Neuronal stem cell (in vitro differentiated cells): ENCODE data around the gene DNMT3B.
A peak's percentile ranks its signal among the peaks of the same experiment; 100 is the strongest.

ENCODE experiments used
- DNase-seq: peaks from one replicate; pipeline ENCODE4 v3.0.0-alpha.2; 2013; ENCODE audit warnings: low spot score
- H2AFZ ChIP-seq: one replicate; pipeline ENCODE4 v1.6.1; 2013; ENCODE audit warnings: mild to moderate bottlenecking, low read length, inconsistent platforms
- H2AK5ac ChIP-seq: 2 replicates; pipeline ENCODE4 v1.6.1; 2013; ENCODE audit warnings: low read depth, mild to moderate bottlenecking, inconsistent platforms, low read length, moderate library complexity, mixed read lengths
- H2BK120ac ChIP-seq: 2 replicates; pipeline ENCODE4 v1.6.1; 2013; ENCODE audit warnings: low read depth, mild to moderate bottlenecking, inconsistent platforms, low read length, moderate library complexity, mixed read lengths
- H2BK12ac ChIP-seq: one replicate; pipeline ENCODE4 v1.6.1; 2013; ENCODE audit warnings: low read length, inconsistent platforms
- H2BK15ac ChIP-seq: 2 replicates; pipeline ENCODE4 v1.6.1; 2013; ENCODE audit warnings: mild to moderate bottlenecking, low read length, inconsistent platforms, mixed read lengths
- H2BK5ac ChIP-seq: one replicate; pipeline ENCODE4 v1.6.1; 2013; ENCODE audit warnings: inconsistent platforms, mild to moderate bottlenecking, low read length, moderate library complexity
- H3K14ac ChIP-seq: one replicate; pipeline ENCODE4 v1.6.1; 2013; ENCODE audit warnings: low read length, inconsistent platforms
- H3K18ac ChIP-seq: 2 replicates; pipeline ENCODE4 v1.6.1; 2013; ENCODE audit warnings: low read length, inconsistent platforms
- H3K23ac ChIP-seq: 2 replicates; pipeline ENCODE4 v1.6.1; 2013; ENCODE audit warnings: low read depth, mild to moderate bottlenecking, mixed read lengths, low read length, inconsistent platforms; ENCODE audit not compliant: poor library complexity
- H3K27ac ChIP-seq: replicated peaks from 3 replicates; pipeline ENCODE4 v1.5.1; 2013; ENCODE audit warnings: low read length, inconsistent platforms
- H3K27me3 ChIP-seq, 3 experiments: 2 replicates each; pipeline ENCODE4 v1.6.1; 2013; ENCODE audit warnings: low read length in 3 of 3, mild to moderate bottlenecking in 2 of 3, inconsistent platforms in 1 of 3, low read depth in 1 of 3, mixed read lengths in 1 of 3, moderate library complexity in 1 of 3; ENCODE audit not compliant: control insufficient read depth in 3 of 3, insufficient read depth in 3 of 3
- H3K36me3 ChIP-seq, 2 donors: replicated peaks in 1 of 2; 2 replicates each; pipeline ENCODE4 v1.6.1; 2013; ENCODE audit warnings: low read length in 2 of 2; ENCODE audit not compliant: control insufficient read depth in 2 of 2, insufficient read depth in 2 of 2
- H3K4ac ChIP-seq: 2 replicates; pipeline ENCODE4 v1.6.1; 2013; ENCODE audit warnings: inconsistent platforms, mild to moderate bottlenecking, low read length, moderate library complexity
- H3K4me1 ChIP-seq, 2 donors: 1 replicate in 1 of 2; 2 replicates in 1 of 2; pipeline ENCODE4 v1.6.1; 2013; ENCODE audit warnings: low read length in 2 of 2, low read depth in 1 of 2; ENCODE audit not compliant: control insufficient read depth in 2 of 2, insufficient read depth in 1 of 2
- H3K4me2 ChIP-seq: one replicate; pipeline ENCODE4 v1.6.1; 2013; ENCODE audit warnings: mild to moderate bottlenecking, low read length, inconsistent platforms; ENCODE audit not compliant: insufficient read depth, poor library complexity, severe bottlenecking
- H3K4me3 ChIP-seq, 2 donors: 2 replicates each; pipeline ENCODE4 v1.5.1; 2013; ENCODE audit warnings: low read length in 2 of 2, mild to moderate bottlenecking in 2 of 2, inconsistent platforms in 1 of 2, moderate library complexity in 1 of 2
- H3K79me1 ChIP-seq: one replicate; pipeline ENCODE4 v1.6.1; 2013; ENCODE audit warnings: low read depth, mild to moderate bottlenecking, inconsistent platforms, low read length, moderate library complexity
- H3K9ac ChIP-seq: one replicate; pipeline ENCODE4 v1.6.1; 2013; ENCODE audit warnings: mild to moderate bottlenecking, low read depth, low read length, inconsistent platforms; ENCODE audit not compliant: poor library complexity
- H3K9me3 ChIP-seq, 2 donors: replicated peaks in 1 of 2; 2 replicates each; pipeline versions ENCODE3 to v1.6.1; 2013; ENCODE audit warnings: low read length in 2 of 2, mild to moderate bottlenecking in 2 of 2, inconsistent platforms in 1 of 2, low read depth in 1 of 2, mixed read lengths in 1 of 2, moderate library complexity in 1 of 2; ENCODE audit not compliant: control insufficient read depth in 2 of 2, insufficient read depth in 1 of 2
- H4K8ac ChIP-seq: one replicate; pipeline ENCODE4 v1.6.1; 2013; ENCODE audit warnings: low read depth, mild to moderate bottlenecking, inconsistent platforms, low read length, moderate library complexity
- H4K91ac ChIP-seq: one replicate; pipeline ENCODE4 v1.6.1; 2013; ENCODE audit warnings: low read length, low read depth, mild to moderate bottlenecking, inconsistent platforms; ENCODE audit not compliant: poor library complexity
- WGBS, 2 donors: extraction: QIAGEN DNeasy Blood & Tissue Kit; methylation state at CpG; one replicate each; pipeline ENCODE4 v1.1.7; 2013; ENCODE audit warnings: missing lambda C conversion rate in 2 of 2, mixed read lengths in 1 of 2; ENCODE audit not compliant: insufficient read length in 2 of 2, insufficient replicate concordance in 1 of 2; ENCODE audit errors: extremely low coverage in 2 of 2; 5-methylcytosine and 5-hydroxymethylcytosine counted together

DNMT3B gene

DNA sequence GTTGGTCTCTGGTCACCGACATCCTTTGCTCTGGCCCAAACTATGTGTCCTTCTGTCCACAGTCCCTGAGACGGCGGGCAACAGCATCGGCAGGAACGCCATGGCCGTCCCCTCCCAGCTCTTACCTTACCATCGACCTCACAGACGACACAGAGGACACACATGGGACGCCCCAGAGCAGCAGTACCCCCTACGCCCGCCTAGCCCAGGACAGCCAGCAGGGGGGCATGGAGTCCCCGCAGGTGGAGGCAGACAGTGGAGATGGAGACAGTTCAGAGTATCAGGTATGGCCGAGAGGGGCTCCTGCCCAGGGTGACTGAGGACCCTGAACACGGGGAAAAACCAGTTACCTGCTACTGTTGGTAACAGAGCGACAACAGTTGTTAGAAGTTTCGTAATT, 25.0 kb downstream of the DNMT3B start:
- H3K9ac ChIP-seq = no peak overlapping the region
- H2BK5ac ChIP-seq = no peak overlapping the region
- H3K4me3 ChIP-seq = no peak overlapping the region
- no peak overlapping the region for H2BK15ac ChIP-seq
- H3K23ac ChIP-seq = no peak overlapping the region
- H2BK120ac ChIP-seq = no peak overlapping the region
- H3K27me3 ChIP-seq = no peaks in the 10 kb centered on the region
- no peak overlapping the region for H2BK12ac ChIP-seq
- H3K36me3 ChIP-seq = peaks cover 50 to 96% of the 10 kb centered on the region in 2 donors
- no CpG with 5 or more reads among the region's 16 CpGs for WGBS, 2 donors
- peaks cover 7 to 8% of the 10 kb centered on the region in 2 donors for H3K4me1 ChIP-seq
- no peak overlapping the region for H3K4ac ChIP-seq
- H4K8ac ChIP-seq = no peak overlapping the region
- H3K79me1 ChIP-seq = peaks cover 3% of the 10 kb centered on the region
- no peaks in the 10 kb centered on the region for H3K9me3 ChIP-seq
- H3K27ac ChIP-seq = no peak overlapping the region
- DNase-seq = no peak
- no peak overlapping the region for H3K18ac ChIP-seq
- no peak overlapping the region for H3K14ac ChIP-seq
- no peak overlapping the region for H4K91ac ChIP-seq
- no peak overlapping the region for H3K4me2 ChIP-seq
- no peak overlapping the region for H2AK5ac ChIP-seq
- H2AFZ ChIP-seq = no peak overlapping the region

DNA sequence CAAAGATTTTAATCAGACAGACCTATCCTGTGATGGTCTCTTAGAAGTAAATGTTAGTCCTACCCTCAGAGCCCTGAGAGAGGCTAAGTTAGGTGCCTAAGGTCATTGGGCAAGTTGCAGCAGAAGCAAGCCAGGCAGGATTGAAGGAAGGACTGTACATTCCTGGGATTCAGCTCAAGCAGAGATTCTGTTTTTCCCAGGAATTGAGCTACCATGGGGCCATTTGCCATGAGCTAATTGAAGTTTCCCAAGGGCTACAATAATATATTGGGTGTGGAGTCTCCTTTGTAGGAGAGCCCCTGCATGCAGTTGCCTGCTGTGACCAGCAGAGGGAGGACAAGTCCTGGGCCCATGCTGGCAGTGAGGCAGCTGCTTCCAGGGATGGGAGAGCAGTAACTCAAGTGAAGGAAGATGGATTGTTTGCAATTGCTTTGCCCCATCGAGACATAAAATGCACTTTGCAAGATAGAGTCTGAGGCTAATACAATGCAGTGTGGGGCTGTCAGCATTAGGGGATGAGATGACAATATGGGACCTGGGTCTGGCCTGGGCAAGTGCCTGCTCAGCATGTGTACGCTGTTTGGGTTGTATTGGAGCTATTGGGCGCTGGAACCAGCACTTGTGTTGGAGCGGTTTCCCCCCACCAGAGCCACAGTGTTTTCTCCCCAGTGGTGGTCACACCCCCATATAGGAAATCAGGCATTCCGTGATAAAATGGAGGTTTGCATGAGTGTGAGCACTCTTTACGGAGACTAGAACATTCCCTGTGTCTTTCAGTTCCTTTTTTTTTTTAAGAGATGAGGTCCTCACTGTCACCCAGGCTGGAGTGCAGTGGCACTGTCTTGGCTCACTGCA, 27.9 kb downstream of the DNMT3B start:
- Histone ChIP-seq H3K4me1 (peaks cover 11 to 13% of the 10 kb centered on the region in 2 donors), H2BK120ac (no peak overlapping the region), H3K4me3 (no peak overlapping the region), H3K18ac (no peak overlapping the region), H2BK12ac (no peak overlapping the region), H3K9ac (no peak overlapping the region), H4K8ac (no peak overlapping the region), H2BK15ac (no peak overlapping the region), H3K4me2 (no peak overlapping the region), H2AK5ac (no peak overlapping the region), H3K23ac (no peak overlapping the region), H2AFZ (no peak overlapping the region), H3K4ac (no peak overlapping the region), H3K9me3 (no peaks in the 10 kb centered on the region), H4K91ac (no peak overlapping the region), H3K27me3 (no peaks in the 10 kb centered on the region), H3K36me3 (peaks cover 54 to 97% of the 10 kb centered on the region in 2 donors), H3K79me1 (peaks cover 3% of the 10 kb centered on the region), H2BK5ac (no peak overlapping the region), H3K27ac (peak overlapping the region; percentile 33), H3K14ac (no peak overlapping the region)
- WGBS, 2 donors = no CpG with 5 or more reads among the region's 6 CpGs
- peak; percentile 67 for DNase-seq

DNA sequence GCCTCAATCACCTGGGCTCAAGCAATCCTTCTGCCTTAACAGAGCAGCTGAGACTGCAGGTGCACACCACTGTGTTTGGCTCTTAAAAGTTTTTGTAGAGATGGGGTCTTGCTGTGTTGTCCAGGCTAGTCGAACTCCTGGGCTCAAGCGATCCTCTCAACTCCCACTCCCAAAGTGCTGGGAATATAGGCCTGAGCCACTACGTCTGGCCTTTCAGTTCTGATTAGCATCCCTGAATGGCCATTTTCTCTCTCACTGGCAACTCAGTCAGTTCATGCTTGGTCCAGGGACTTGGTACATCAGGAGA, 28.5 kb downstream of the DNMT3B start:
- no peak overlapping the region for H4K8ac ChIP-seq
- no peak overlapping the region for H2AFZ ChIP-seq
- H2BK15ac ChIP-seq = no peak overlapping the region
- no peak overlapping the region for H3K14ac ChIP-seq
- no peak overlapping the region for H3K4me3 ChIP-seq
- H3K4me2 ChIP-seq = no peak overlapping the region
- H3K4me1 ChIP-seq = peaks cover 11 to 13% of the 10 kb centered on the region in 2 donors
- H2BK12ac ChIP-seq = no peak overlapping the region
- H3K18ac ChIP-seq = no peak overlapping the region
- no peaks in the 10 kb centered on the region for H3K27me3 ChIP-seq
- no peak overlapping the region for H2BK120ac ChIP-seq
- no peak for DNase-seq
- H2AK5ac ChIP-seq = no peak overlapping the region
- no peaks in the 10 kb centered on the region for H3K9me3 ChIP-seq
- peaks cover 56 to 97% of the 10 kb centered on the region in 2 donors for H3K36me3 ChIP-seq
- no peak overlapping the region for H3K27ac ChIP-seq
- no peak overlapping the region for H4K91ac ChIP-seq
- no peak overlapping the region for H3K4ac ChIP-seq
- H3K9ac ChIP-seq = no peak overlapping the region
- no peak overlapping the region for H3K23ac ChIP-seq
- H3K79me1 ChIP-seq = peaks cover 3% of the 10 kb centered on the region
- no peak overlapping the region for H2BK5ac ChIP-seq
- no CpG with 5 or more reads among the region's 3 CpGs for WGBS, 2 donors

DNA sequence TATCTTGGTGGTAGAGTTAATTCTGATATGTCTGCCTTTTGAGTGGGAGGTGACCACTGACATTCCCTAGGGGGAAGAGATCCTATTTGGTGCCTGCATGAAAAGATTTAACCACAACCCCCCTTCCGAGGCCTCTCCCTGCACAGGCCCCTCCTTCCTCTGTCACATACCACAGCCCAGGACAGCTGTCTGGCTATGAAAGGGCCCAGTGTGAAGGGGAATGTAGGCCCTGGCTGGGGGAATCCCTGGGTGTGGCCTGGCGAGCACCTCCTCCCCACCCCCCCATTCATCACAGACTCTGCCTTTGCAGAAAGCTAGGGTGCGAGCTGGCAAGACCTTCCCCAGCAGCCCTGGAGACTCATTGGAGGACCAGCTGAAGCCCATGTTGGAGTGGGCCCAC, 30.1 kb downstream of the DNMT3B start:
- H2AK5ac ChIP-seq = no peak overlapping the region
- peaks cover 58 to 99% of the 10 kb centered on the region in 2 donors for H3K36me3 ChIP-seq
- no peak overlapping the region for H3K4me2 ChIP-seq
- no peak overlapping the region for H3K4ac ChIP-seq
- peak overlapping the region; percentile 32 for H2BK15ac ChIP-seq
- no peaks in the 10 kb centered on the region for H3K27me3 ChIP-seq
- H3K23ac ChIP-seq = no peak overlapping the region
- H3K4me3 ChIP-seq = no peak overlapping the region
- no peak overlapping the region for H2AFZ ChIP-seq
- H3K14ac ChIP-seq = no peak overlapping the region
- no peak overlapping the region for H4K91ac ChIP-seq
- WGBS, 2 donors = no CpG with 5 or more reads among the region's 3 CpGs
- H2BK12ac ChIP-seq = no peak overlapping the region
- H2BK5ac ChIP-seq = peak overlapping the region; percentile 35
- H3K4me1 ChIP-seq = peaks cover 11 to 13% of the 10 kb centered on the region in 2 donors
- H4K8ac ChIP-seq = no peak overlapping the region
- H3K27ac ChIP-seq = peak overlapping the region; percentile 25
- H3K79me1 ChIP-seq = peaks cover 3% of the 10 kb centered on the region
- H2BK120ac ChIP-seq = no peak overlapping the region
- peak; percentile 55 for DNase-seq
- peak overlapping the region; percentile 12 for H3K18ac ChIP-seq
- peak overlapping the region; percentile 54 for H3K9ac ChIP-seq
- no peaks in the 10 kb centered on the region for H3K9me3 ChIP-seq
